M059J (cell line): ENCODE measurements around the gene DLG5. TPM values are rescaled to one million over a fixed set of nuclear protein-coding genes. Genes with fewer than 3 reads are reported as not detected.
A peak's percentile ranks its signal among the peaks of the same experiment; 100 is the strongest.
"Not testable (repeated sequence)": the region's sequence is repeated elsewhere in the genome, so short reads cannot be mapped to it uniquely, and the experiment has no call there.

ENCODE experiments used
- DNase-seq: peaks from one replicate; pipeline ENCODE4 v3.0.0-alpha.2; 2012; ENCODE audit warnings: low read depth
- total RNA-seq: library from RNA; depleted of rRNA; stranded (reverse); fragments of >200 nt; shearing (Covaris generic); gene quantifications from 2 replicates; pipeline ENCODE4 v1.2.3, GENCODE V29; 2014; rRNA removed

Gene DLG5
- total RNA-seq, 1 experiment from 2014 or later = 19.5 TPM

DNA sequence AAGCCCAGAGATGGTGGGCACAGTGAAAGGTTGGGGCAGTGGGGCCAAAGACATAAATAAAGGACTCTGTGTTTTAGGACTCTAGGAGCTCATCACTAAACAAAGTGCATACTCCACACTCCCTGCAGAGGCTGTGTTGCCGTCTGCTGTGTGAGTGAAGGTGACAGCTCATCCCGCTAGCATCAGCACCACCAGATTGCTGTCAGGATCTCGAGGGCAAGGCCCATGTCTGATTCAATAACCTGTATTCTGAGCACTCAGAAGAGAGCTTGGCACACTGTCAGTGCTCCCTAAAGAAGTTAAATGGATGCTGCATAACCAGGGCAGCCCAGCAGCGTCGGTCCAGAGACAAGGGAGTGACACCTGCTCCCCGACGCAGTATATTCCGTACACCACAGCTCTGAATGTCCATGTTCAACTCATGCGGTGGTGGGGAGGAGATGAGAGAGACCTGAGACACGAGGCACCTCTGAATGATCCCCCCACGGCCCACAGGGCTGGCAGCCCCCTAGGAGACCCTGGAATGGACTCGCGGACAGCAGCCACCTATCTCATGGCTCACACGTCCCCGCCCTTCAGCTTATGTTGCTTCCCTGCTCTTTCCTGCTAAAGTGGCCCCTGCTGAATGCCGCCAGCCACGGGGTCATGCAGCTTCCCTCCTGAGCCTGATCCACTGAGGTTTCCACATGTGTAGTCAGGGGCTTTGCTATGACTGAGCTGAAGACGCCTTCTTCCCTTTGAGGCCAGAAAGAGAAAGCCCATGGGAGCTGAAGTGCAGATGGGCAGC is 156.3 kb downstream of the DLG5 start:
- no peak for DNase-seq

DNA sequence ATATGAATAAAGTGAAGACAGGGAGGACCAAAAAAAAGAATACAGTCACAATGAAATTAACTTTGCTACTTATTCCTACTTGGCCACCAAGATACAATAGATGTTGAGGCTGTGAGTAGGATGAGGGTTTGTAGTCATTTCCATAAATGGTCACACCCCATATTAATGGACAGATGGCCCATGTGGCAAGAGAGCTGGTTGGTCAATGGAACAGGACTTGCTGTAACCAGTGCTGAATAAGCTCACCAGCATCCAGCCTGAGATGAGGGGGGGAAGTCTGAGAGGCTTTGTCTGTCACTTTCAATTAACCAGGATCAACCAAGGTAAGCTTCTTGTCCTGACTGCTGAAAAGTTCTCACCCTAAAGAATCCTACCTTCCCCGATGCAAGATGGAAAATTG is 158.5 kb downstream of the DLG5 start:
- DNase-seq = no peak

- DNase-seq = no peak
These were observed 162.8 kb downstream of the DLG5 start for GRCh38 chr10:77763453-77764430.

DNA sequence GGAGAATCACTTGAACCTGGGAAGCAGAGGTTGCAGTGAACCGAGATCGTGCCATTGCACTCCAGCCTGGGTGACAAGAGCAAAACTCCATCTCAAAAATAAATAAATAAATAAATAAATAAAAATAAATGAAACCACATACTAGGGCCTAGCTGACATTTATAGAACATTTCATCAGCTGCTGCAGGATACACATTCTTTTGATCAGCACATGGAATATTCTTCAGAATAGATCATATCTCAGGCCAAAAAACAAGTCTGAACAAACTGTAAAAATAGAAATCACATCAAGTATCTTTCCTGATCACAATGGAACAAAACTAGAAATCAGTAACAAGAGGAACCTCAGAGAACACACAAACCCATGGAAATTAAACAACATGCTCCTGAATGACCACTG is 168.1 kb downstream of the DLG5 start:
- DNase-seq = not testable (repeated sequence)

DNA sequence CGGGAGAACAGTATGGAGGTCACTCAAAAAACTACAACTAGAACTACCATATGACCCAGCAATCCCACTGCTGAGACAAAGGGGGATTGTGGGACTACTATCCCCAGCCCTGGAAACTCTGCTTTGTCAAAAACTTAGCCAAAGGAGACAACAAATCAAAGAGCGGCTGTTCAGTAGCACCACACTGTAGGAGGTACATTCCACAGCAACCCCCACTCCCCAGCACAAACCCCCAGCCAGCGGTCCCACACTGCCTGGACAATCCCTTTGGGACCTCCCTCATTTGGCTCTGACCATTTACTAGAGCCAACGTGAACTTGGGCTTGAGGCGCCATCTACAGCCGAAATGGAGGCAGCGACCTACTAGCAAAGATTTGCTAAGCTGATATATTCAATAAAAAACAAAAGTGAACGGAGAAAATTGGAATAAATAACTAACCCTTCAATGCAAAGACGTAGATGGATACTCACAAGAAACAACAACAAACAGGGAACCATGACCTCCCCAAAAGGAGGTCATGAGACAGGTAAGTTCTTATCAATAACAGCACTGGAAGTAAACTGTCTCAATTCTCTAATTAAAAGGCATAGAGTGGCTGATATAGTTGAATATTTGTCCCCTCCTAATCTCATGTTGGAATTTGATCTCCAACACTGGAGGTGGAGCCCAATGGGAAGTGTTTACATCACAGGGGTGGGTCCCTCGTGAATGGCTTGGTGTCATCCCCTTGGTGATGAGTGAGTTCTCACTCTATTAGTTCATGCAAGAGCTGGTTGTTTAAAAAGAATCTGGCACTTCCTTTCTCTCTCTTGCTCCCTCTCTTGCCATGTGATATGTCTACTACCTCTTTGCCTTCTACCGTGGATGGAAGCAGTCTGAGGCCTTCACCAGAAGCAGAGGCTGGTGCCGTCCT is 170.0 kb downstream of the DLG5 start:
- peak; percentile 67 for DNase-seq

- peak; percentile 45 for DNase-seq
These were observed 180.4 kb downstream of the DLG5 start for GRCh38 chr10:77746047-77746707.

GRCh38 chr10:77744245-77744644 is 182.3 kb downstream of the DLG5 start:
- peak; percentile 72 for DNase-seq

- DNase-seq = peak; percentile 36
These were observed 184.4 kb downstream of the DLG5 start for GRCh38 chr10:77742172-77742571.

- DNase-seq = no peak
These were observed 184.8 kb downstream of the DLG5 start for GRCh38 chr10:77741746-77742145.

Other genes with a start within 250 kb of the DLG5 start
- gene POLR3A, start 102.8 kb upstream of the DLG5 start, total RNA-seq = 7.2 and 11.8 TPM in 2 replicates
- 2,206 and 2,326 TPM in 2 replicates for gene RPS24, start 107.1 kb upstream of the DLG5 start, total RNA-seq